CD8-positive, alpha-beta memory T cell (primary cell): ENCODE measurements around the gene SINHCAF. TPM values are rescaled to one million over a fixed set of nuclear protein-coding genes. Genes with fewer than 3 reads are reported as not detected.

Experiments
- CTCF ChIA-PET: fragments of 350-600 bp; sonication (Branson Sonifier 250); formaldehyde crosslinking; loops from one replicate; lab custom pipeline; 2021; ENCODE audit warnings: antibody characterized with exemption; lab: Charles Lee
- POLR2A ChIA-PET: fragments of 350-600 bp; sonication (Branson Sonifier 250); formaldehyde crosslinking; loops from one replicate; lab custom pipeline; 2021; ENCODE audit warnings: antibody characterized with exemption; lab: Charles Lee
- DNase-seq, 5 donors: peaks; one replicate each; pipeline versions ENCODE4 v3.0.0 to v3.0.0-alpha.2; 2020 to 2022; ENCODE audit warnings: mixed read lengths in 1 of 5
- H3K27ac ChIP-seq: one replicate; pipeline ENCODE4 v1.7.0; 2013; ENCODE audit warnings: low read depth, mild to moderate bottlenecking, low read length, moderate library complexity
- H3K27me3 ChIP-seq: 2 replicates; pipeline ENCODE4 v1.7.0; 2013; ENCODE audit warnings: low read length, mild to moderate bottlenecking; ENCODE audit not compliant: insufficient read depth, poor library complexity, severe bottlenecking
- H3K36me3 ChIP-seq: 2 replicates; pipeline ENCODE4 v1.7.0; 2013; ENCODE audit warnings: mild to moderate bottlenecking, low read length, moderate library complexity; ENCODE audit not compliant: insufficient read depth
- H3K4me1 ChIP-seq: 2 replicates; pipeline ENCODE4 v1.7.0; 2013; ENCODE audit warnings: mild to moderate bottlenecking, low read length, moderate library complexity; ENCODE audit not compliant: insufficient read depth
- H3K4me3 ChIP-seq: 2 replicates; pipeline ENCODE4 v1.7.0; 2013; ENCODE audit warnings: mild to moderate bottlenecking, low read length
- H3K9me3 ChIP-seq: 2 replicates; pipeline ENCODE4 v1.7.0; 2013; ENCODE audit warnings: mild to moderate bottlenecking, low read length
- H3K27ac Mint-ChIP-seq, 8 donors: one replicate each; pipeline ENCODE4 v1.8.0; 2020 to 2021; ENCODE audit warnings: mixed read lengths in 8 of 8, mild to moderate bottlenecking in 6 of 8, inconsistent platforms in 3 of 8, moderate library complexity in 3 of 8
- H3K27me3 Mint-ChIP-seq, 2 donors: one replicate each; pipeline ENCODE4 v1.8.0; 2020 to 2021; ENCODE audit warnings: mixed read lengths in 2 of 2, mild to moderate bottlenecking in 1 of 2, moderate library complexity in 1 of 2
- H3K36me3 Mint-ChIP-seq, 3 donors: one replicate each; pipeline ENCODE4 v1.8.0; 2020 to 2021; ENCODE audit warnings: mixed read lengths in 3 of 3, inconsistent platforms in 1 of 3, mild to moderate bottlenecking in 1 of 3
- H3K4me1 Mint-ChIP-seq, 3 donors: one replicate each; pipeline ENCODE4 v1.8.0; 2020 to 2021; ENCODE audit warnings: mixed read lengths in 3 of 3, inconsistent platforms in 1 of 3, mild to moderate bottlenecking in 1 of 3
- H3K4me3 Mint-ChIP-seq, 7 donors: one replicate each; pipeline ENCODE4 v1.8.0; 2020 to 2021; ENCODE audit warnings: mixed read lengths in 7 of 7, mild to moderate bottlenecking in 6 of 7, moderate library complexity in 4 of 7, inconsistent platforms in 2 of 7
- H3K9me3 Mint-ChIP-seq, 5 donors: one replicate each; pipeline ENCODE4 v1.8.0; 2020 to 2022; ENCODE audit warnings: mixed read lengths in 5 of 5, mild to moderate bottlenecking in 3 of 5, moderate library complexity in 2 of 5, inconsistent platforms in 1 of 5
- polyA plus RNA-seq: library from polyadenylated mRNA; unstranded; fragments of 300-500 nt; fragmentation: Illumina TruSeq; gene quantifications from one replicate; pipeline ENCODE4 v1.2.3, GENCODE V29; 2021
- total RNA-seq, 2 experiments: library from RNA; stranded (reverse); gene quantifications; one replicate each; pipeline ENCODE4 v1.2.3, GENCODE V29; 2021

Gene SINHCAF
- total and polyA plus RNA-seq, 3 experiments from 2014 or later: 55.9 to 149 (median 143) TPM

- H3K27ac Mint-ChIP-seq: no peak overlapping the region
- peaks cover 7 to 31% (median 16%) of the 10 kb centered on the region in 3 donors for H3K36me3 Mint-ChIP-seq
- Histone ChIP-seq H3K4me1 (peaks cover 10% of the 10 kb centered on the region), H3K27ac (no peak overlapping the region), H3K4me3 (no peak overlapping the region), H3K27me3 (no peaks in the 10 kb centered on the region), H3K36me3 (no peaks in the 10 kb centered on the region), H3K9me3 (no peaks in the 10 kb centered on the region)
- CTCF ChIA-PET: no interaction called here
- H3K4me3 Mint-ChIP-seq: no peak overlapping the region
- no peaks in the 10 kb centered on the region for H3K9me3 Mint-ChIP-seq
- no peak for DNase-seq
- POLR2A ChIA-PET: no interaction called here
- H3K27me3 Mint-ChIP-seq: peaks cover 0 to 2% of the 10 kb centered on the region in 2 donors
- peaks cover 40 to 77% (median 62%) of the 10 kb centered on the region in 3 donors for H3K4me1 Mint-ChIP-seq
These were observed 15.5 kb downstream of the SINHCAF start for GRCh38 chr12:31310488-31310887.

- no peak for DNase-seq
- Mint-ChIP-seq H3K27me3 (peaks cover 0 to 2% of the 10 kb centered on the region in 2 donors), H3K27ac (no peak overlapping the region), H3K36me3 (peaks cover 7 to 41% (median 20%) of the 10 kb centered on the region in 3 donors), H3K4me1 (peaks cover 34 to 73% (median 55%) of the 10 kb centered on the region in 3 donors), H3K9me3 (no peaks in the 10 kb centered on the region), H3K4me3 (no peak overlapping the region)
- POLR2A ChIA-PET: interaction anchor here (0.6 kb wide), 1 partner anchor 37 kb away, joined by 4 read pairs; no protein-coding TSS in a partner anchor
- CTCF ChIA-PET: no interaction called here
- no peaks in the 10 kb centered on the region for H3K27me3 ChIP-seq
- no peaks in the 10 kb centered on the region for H3K9me3 ChIP-seq
- H3K4me1 ChIP-seq: no peaks in the 10 kb centered on the region
- no peak overlapping the region for H3K4me3 ChIP-seq
- H3K36me3 ChIP-seq: peaks cover 4% of the 10 kb centered on the region
- no peak overlapping the region for H3K27ac ChIP-seq
These were observed 16.7 kb downstream of the SINHCAF start for GRCh38 chr12:31309279-31309678.

GRCh38 chr12:31308116-31308515, 17.8 kb downstream of the SINHCAF start:
- H3K9me3 ChIP-seq: no peaks in the 10 kb centered on the region
- H3K27ac Mint-ChIP-seq: peak overlapping the region in 2 of 8 donors; percentile 26 to 40
- no peak overlapping the region for H3K27ac ChIP-seq
- DNase-seq: no peak
- H3K4me3 Mint-ChIP-seq: no peak overlapping the region
- H3K4me1 Mint-ChIP-seq: peaks cover 39 to 77% (median 55%) of the 10 kb centered on the region in 3 donors
- peaks cover 13 to 51% (median 27%) of the 10 kb centered on the region in 3 donors for H3K36me3 Mint-ChIP-seq
- no peaks in the 10 kb centered on the region for H3K4me1 ChIP-seq
- ChIA-PET CTCF (interaction anchor here (1.9 kb wide), 1 partner anchor 36 kb away, joined by 6 read pairs; no protein-coding TSS in a partner anchor), POLR2A (no interaction called here)
- H3K4me3 ChIP-seq: no peak overlapping the region
- H3K27me3 ChIP-seq: no peaks in the 10 kb centered on the region
- H3K9me3 Mint-ChIP-seq: no peaks in the 10 kb centered on the region
- H3K36me3 ChIP-seq: peaks cover 15% of the 10 kb centered on the region
- peaks cover 0 to 2% of the 10 kb centered on the region in 2 donors for H3K27me3 Mint-ChIP-seq

- no peak for DNase-seq
- peaks cover 18% of the 10 kb centered on the region for H3K36me3 ChIP-seq
- no peaks in the 10 kb centered on the region for H3K4me1 ChIP-seq
- no peaks in the 10 kb centered on the region for H3K9me3 Mint-ChIP-seq
- H3K27ac ChIP-seq: no peak overlapping the region
- CTCF ChIA-PET: interaction anchor here (1.9 kb wide), 1 partner anchor 35 kb away, joined by 6 read pairs; no protein-coding TSS in a partner anchor
- no peaks in the 10 kb centered on the region for H3K27me3 Mint-ChIP-seq
- no peak overlapping the region for H3K4me3 Mint-ChIP-seq
- peaks cover 8 to 54% (median 28%) of the 10 kb centered on the region in 3 donors for H3K36me3 Mint-ChIP-seq
- H3K27ac Mint-ChIP-seq: peak overlapping the region in 2 of 8 donors; percentile 52 to 59
- H3K27me3 ChIP-seq: no peaks in the 10 kb centered on the region
- POLR2A ChIA-PET: no interaction called here
- no peaks in the 10 kb centered on the region for H3K9me3 ChIP-seq
- peaks cover 41 to 78% (median 56%) of the 10 kb centered on the region in 3 donors for H3K4me1 Mint-ChIP-seq
- no peak overlapping the region for H3K4me3 ChIP-seq
These were observed 19.1 kb downstream of the SINHCAF start for GRCh38 chr12:31306866-31307265.

- Histone ChIP-seq H3K27me3 (no peaks in the 10 kb centered on the region), H3K27ac (no peak overlapping the region), H3K4me3 (no peak overlapping the region), H3K4me1 (no peaks in the 10 kb centered on the region), H3K36me3 (peaks cover 18% of the 10 kb centered on the region), H3K9me3 (no peaks in the 10 kb centered on the region)
- H3K36me3 Mint-ChIP-seq: peaks cover 8 to 64% (median 25%) of the 10 kb centered on the region in 3 donors
- no peak for DNase-seq
- no peaks in the 10 kb centered on the region for H3K27me3 Mint-ChIP-seq
- peaks cover 41 to 79% (median 69%) of the 10 kb centered on the region in 3 donors for H3K4me1 Mint-ChIP-seq
- peak overlapping the region in 2 of 8 donors; percentile 19 to 65 for H3K27ac Mint-ChIP-seq
- CTCF ChIA-PET: no interaction called here
- H3K9me3 Mint-ChIP-seq: no peaks in the 10 kb centered on the region
- POLR2A ChIA-PET: no interaction called here
- H3K4me3 Mint-ChIP-seq: no peak overlapping the region
These were observed 22.5 kb downstream of the SINHCAF start for GRCh38 chr12:31303466-31303865.

GRCh38 chr12:31301311-31301710, 24.6 kb downstream of the SINHCAF start:
- Mint-ChIP-seq H3K36me3 (peaks cover 8 to 74% (median 22%) of the 10 kb centered on the region in 3 donors), H3K27ac (no peak overlapping the region), H3K27me3 (no peaks in the 10 kb centered on the region), H3K9me3 (no peaks in the 10 kb centered on the region), H3K4me3 (no peak overlapping the region), H3K4me1 (peaks cover 39 to 67% (median 62%) of the 10 kb centered on the region in 3 donors)
- Histone ChIP-seq H3K4me3 (no peak overlapping the region), H3K36me3 (peaks cover 18% of the 10 kb centered on the region), H3K27me3 (no peaks in the 10 kb centered on the region), H3K9me3 (no peaks in the 10 kb centered on the region), H3K27ac (no peak overlapping the region), H3K4me1 (no peaks in the 10 kb centered on the region)
- no peak for DNase-seq
- CTCF ChIA-PET: interaction anchor here (1.9 kb wide), 1 partner anchor 29 kb away, joined by 6 read pairs; no protein-coding TSS in a partner anchor
- POLR2A ChIA-PET: no interaction called here

- Histone ChIP-seq H3K4me3 (no peak overlapping the region), H3K27ac (no peak overlapping the region), H3K36me3 (peaks cover 18% of the 10 kb centered on the region), H3K9me3 (no peaks in the 10 kb centered on the region), H3K4me1 (no peaks in the 10 kb centered on the region), H3K27me3 (no peaks in the 10 kb centered on the region)
- H3K36me3 Mint-ChIP-seq: peaks cover 8 to 71% (median 22%) of the 10 kb centered on the region in 3 donors
- H3K27ac Mint-ChIP-seq: peak overlapping the region in 3 of 8 donors; percentile 4 to 56 (median 18)
- H3K4me3 Mint-ChIP-seq: no peak overlapping the region
- no peaks in the 10 kb centered on the region for H3K9me3 Mint-ChIP-seq
- no peak for DNase-seq
- peaks cover 36 to 63% (median 57%) of the 10 kb centered on the region in 3 donors for H3K4me1 Mint-ChIP-seq
- ChIA-PET POLR2A (no interaction called here), CTCF (interaction anchor here (1.9 kb wide), 1 partner anchor 29 kb away, joined by 6 read pairs; no protein-coding TSS in a partner anchor)
- H3K27me3 Mint-ChIP-seq: no peaks in the 10 kb centered on the region
These were observed 25.2 kb downstream of the SINHCAF start for GRCh38 chr12:31300783-31301182.

GRCh38 chr12:31300341-31300740, 25.6 kb downstream of the SINHCAF start:
- POLR2A ChIA-PET: no interaction called here
- no peaks in the 10 kb centered on the region for H3K4me1 ChIP-seq
- Mint-ChIP-seq H3K4me3 (no peak overlapping the region), H3K27me3 (no peaks in the 10 kb centered on the region), H3K9me3 (no peaks in the 10 kb centered on the region), H3K36me3 (peaks cover 8 to 70% (median 22%) of the 10 kb centered on the region in 3 donors), H3K4me1 (peaks cover 36 to 63% (median 57%) of the 10 kb centered on the region in 3 donors), H3K27ac (peak overlapping the region in 1 of 8 donors; percentile 56)
- no peaks in the 10 kb centered on the region for H3K27me3 ChIP-seq
- no peak for DNase-seq
- H3K9me3 ChIP-seq: no peaks in the 10 kb centered on the region
- CTCF ChIA-PET: interaction anchor here (1.9 kb wide), 1 partner anchor 28 kb away, joined by 6 read pairs; no protein-coding TSS in a partner anchor
- peaks cover 18% of the 10 kb centered on the region for H3K36me3 ChIP-seq
- H3K4me3 ChIP-seq: no peak overlapping the region
- no peak overlapping the region for H3K27ac ChIP-seq
